ENCODE results near the gene EIF4B. TPM values are rescaled to one million over a fixed set of nuclear protein-coding genes. Genes with fewer than 3 reads are reported as not detected.

Gene EIF4B
- total and polyA plus RNA-seq, 2 of the 13 experiments (the other 11 are each of a cell fraction or from before 2014, with no cell fraction given) = 416 to 548 TPM

GRCh38 chr12:53078425-53079225 lies 72.4 kb downstream of the EIF4B start (continued):
- TF ChIP-seq SAP130 (CRISPR knock-in tag; IDR thresholded peaks at IDR 0.05; ENCODE audit: low read depth) = no peak
- TF ChIP-seq ZNF512 (CRISPR knock-in tag; IDR thresholded peaks at IDR 0.05) = no peak
- 0 out of 2 replicates have a peak, but pooled peaks have one; percentile 14 for TF ChIP-seq TEF (CRISPR knock-in tag; IDR thresholded peaks at IDR 0.05)
- TF ChIP-seq ZNF841 (CRISPR knock-in tag; IDR thresholded peaks at IDR 0.05; ENCODE audit: borderline replicate concordance) = no peak
- no peak for TF ChIP-seq NCOA5 (CRISPR knock-in tag; IDR thresholded peaks at IDR 0.05)
- no peak for TF ChIP-seq ZBTB2 (CRISPR knock-in tag; IDR thresholded peaks at IDR 0.05; ENCODE audit: low read depth)
- TF ChIP-seq ZNF572 (CRISPR knock-in tag; IDR thresholded peaks at IDR 0.05) = peak; percentile 20; the same call in 1 of the 2 replicates
- no peak for TF ChIP-seq ZNF589 (CRISPR knock-in tag; conservative IDR thresholded peaks at IDR 0.05)
- TF ChIP-seq BHLHE40 (IDR thresholded peaks at IDR 0.05; ENCODE audit: low read length) = no peak
- no peak for TF ChIP-seq AGO2 (optimal IDR thresholded peaks at IDR 0.05; ENCODE audit: low read depth, low read length)
- no peak for TF ChIP-seq ZNF510 (CRISPR knock-in tag; IDR thresholded peaks at IDR 0.05; ENCODE audit: low read depth)
- no peak for TF ChIP-seq TBX3 (IDR thresholded peaks at IDR 0.05; ENCODE audit: borderline replicate concordance)
- peak; percentile 72; the same call in 1 of the 2 replicates for TF ChIP-seq ZNF333 (CRISPR knock-in tag; IDR thresholded peaks at IDR 0.05; ENCODE audit: borderline replicate concordance)
- TF ChIP-seq FOXA1 (IDR thresholded peaks at IDR 0.05) = no peak
- TF ChIP-seq FOXA1 (CRISPR knock-in tag; IDR thresholded peaks at IDR 0.05) = no peak
- peak; percentile 7; the same call in 1 of the 2 replicates for TF ChIP-seq NFKB2 (CRISPR knock-in tag; IDR thresholded peaks at IDR 0.05; ENCODE audit: borderline replicate concordance)
- peak; percentile 54; the same call in 1 of the 2 replicates for TF ChIP-seq MYNN (CRISPR knock-in tag; IDR thresholded peaks at IDR 0.05; ENCODE audit: low read depth)
- no peak for TF ChIP-seq ZNF564 (CRISPR knock-in tag; IDR thresholded peaks at IDR 0.05)
- TF ChIP-seq CAMTA2 (CRISPR knock-in tag; IDR thresholded peaks at IDR 0.05; ENCODE audit: borderline replicate concordance) = peak; percentile 71; the same call in 1 of the 2 replicates
- TF ChIP-seq DR1 (CRISPR knock-in tag; IDR thresholded peaks at IDR 0.05) = no peak
- no peak for TF ChIP-seq GFI1 (CRISPR knock-in tag; IDR thresholded peaks at IDR 0.05; ENCODE audit: borderline replicate concordance)
- no peak for TF ChIP-seq ZBTB33 (CRISPR knock-in tag; IDR thresholded peaks at IDR 0.05)
- TF ChIP-seq SMAD9 (CRISPR knock-in tag; IDR thresholded peaks at IDR 0.05) = no peak
- TF ChIP-seq IKZF4 (CRISPR knock-in tag; IDR thresholded peaks at IDR 0.05; ENCODE audit: borderline replicate concordance, low read depth, not compliant biosample characterization) = no peak
- no peak for TF ChIP-seq ATF3 (CRISPR knock-in tag; IDR thresholded peaks at IDR 0.05)
